K562 (cell line): ENCODE data around the gene ADAMTS14. TPM values are rescaled to one million over a fixed set of nuclear protein-coding genes. Genes with fewer than 3 reads are reported as not detected.

Experiments used
- CREM ChIP-seq: IDR thresholded peaks from 2 replicates; pipeline ENCODE4 v1.6.1; 2014; ENCODE audit warnings: antibody characterized with exemption, low read depth
- EHMT2 ChIP-seq: fragments of 450-650 bp; IDR thresholded peaks from 2 replicates; pipeline ENCODE4 v1.6.1; 2018; ENCODE audit warnings: antibody characterized with exemption
- FOXJ3 ChIP-seq: sonication (generic); formaldehyde crosslinking; IDR thresholded peaks from 2 replicates; pipeline ENCODE4 v1.4.0; 2020; ENCODE audit warnings: mild to moderate bottlenecking, missing genetic modification reagents
- MYNN ChIP-seq, 2 experiments: sonication (generic); formaldehyde crosslinking in 1 of 2; IDR thresholded peaks; 2 replicates each; pipeline versions ENCODE4 v1.5.0 to v1.6.1; 2016 to 2020; ENCODE audit warnings: antibody characterized with exemption in 1 of 2, missing genetic modification reagents in 1 of 2
- NRF1 ChIP-seq, 2 experiments: fragments of 450-650 bp; IDR thresholded peaks in 1 of 2; conservative IDR thresholded peaks in 1 of 2; 2 replicates each; pipeline ENCODE4 v1.6.1; 2014; ENCODE audit warnings: mild to moderate bottlenecking in 2 of 2
- RAD51 ChIP-seq: fragments of 450-650 bp; IDR thresholded peaks from 2 replicates; pipeline ENCODE4 v1.7.1; 2016; ENCODE audit warnings: low read depth, mild to moderate bottlenecking, borderline replicate concordance
- RBFOX2 ChIP-seq: fragments of 200-400 bp; formaldehyde crosslinking; IDR thresholded peaks from 2 replicates; pipeline ENCODE4 v1.6.1; 2017; ENCODE audit warnings: low read depth, mild to moderate bottlenecking, low read length, moderate library complexity
- SP1 ChIP-seq: sonication (generic); formaldehyde crosslinking; IDR thresholded peaks from 2 replicates; pipeline ENCODE4 v1.8.1; 2022; ENCODE audit warnings: mild to moderate bottlenecking, missing genetic modification reagents
- ZKSCAN3 ChIP-seq: fragments of 250-450 bp; sonication (Bioruptor Pico); IDR thresholded peaks from 2 replicates; pipeline ENCODE4 v1.4.0; 2020
- ZNF121 ChIP-seq: sonication (generic); formaldehyde crosslinking; conservative IDR thresholded peaks from 2 replicates; pipeline ENCODE4 v1.8.0; 2022; ENCODE audit warnings: missing genetic modification reagents
- ZNF76 ChIP-seq: fragments of 250-450 bp; sonication (Bioruptor Pico); IDR thresholded peaks from 2 replicates; pipeline ENCODE4 v1.4.0; 2020; ENCODE audit warnings: mild to moderate bottlenecking, moderate library complexity, borderline replicate concordance
- polyA plus RNA-seq, 8 experiments: library from polyadenylated mRNA; depleted of rRNA in 4 of 8; stranded (reverse) in 5 of 8; unstranded in 3 of 8; fragments of >200 nt; fragmentation: Nextera tagmentation in 2 of 8; fragmentation: Illumina TruSeq in 1 of 8; extraction: Ambion mirVana in 2 of 8; extraction: Trizol in 1 of 8; gene quantifications; 2 replicates each; pipeline versions ENCODE4 v1.2.1 to v1.2.3, GENCODE V29; 2011 to 2014; ENCODE audit warnings: inconsistent platforms in 1 of 8, missing spikeins in 1 of 8
- total RNA-seq, 7 experiments: library from RNA; depleted of rRNA in 6 of 7; stranded (reverse); fragments of >200 nt in 6 of 7; fragmentation: Illumina TruSeq in 2 of 7; extraction: Trizol in 2 of 7; gene quantifications; 2 replicates each; pipeline versions ENCODE4 v1.2.1 to v1.2.3, GENCODE V29; 2011 to 2021; ENCODE audit warnings: low replicate concordance in 1 of 7
- TF ChIP-seq, protein P1 (sequence below): fragments of 450-650 bp; IDR thresholded peaks from 2 replicates; pipeline ENCODE4 v1.6.1; 2016; ENCODE audit warnings: mild to moderate bottlenecking
- TF ChIP-seq, protein P2 (sequence below): fragments of 200-800 bp; sonication (Bioruptor generic); IDR thresholded peaks from 2 replicates; pipeline ENCODE4 v1.6.1; 2017; ENCODE audit warnings: missing genetic modification characterization, missing compliant biosample characterization
- TF ChIP-seq, protein P3 (sequence below): IDR thresholded peaks from 3 replicates; pipeline ENCODE4 v1.6.1; 2011; ENCODE audit warnings: borderline replicate concordance, mild to moderate bottlenecking, moderate library complexity; ENCODE audit not compliant: insufficient read length; ENCODE audit errors: extremely low read depth
- TF ChIP-seq, protein P4 (sequence below): fragments of 250-450 bp; sonication (Bioruptor Pico); IDR thresholded peaks from 2 replicates; pipeline ENCODE4 v1.8.0; 2021; ENCODE audit warnings: moderate library complexity, mild to moderate bottlenecking, inconsistent platforms
- TF ChIP-seq, protein P5 (sequence below): fragments of 450-650 bp; IDR thresholded peaks from 2 replicates; pipeline ENCODE4 v1.6.1; 2016
- TF ChIP-seq, protein P6 (sequence below): sonication (generic); formaldehyde crosslinking; IDR thresholded peaks from 2 replicates; pipeline ENCODE4 v1.8.0; 2023; ENCODE audit warnings: mild to moderate bottlenecking, missing genetic modification reagents

Gene ADAMTS14
- total and polyA plus RNA-seq, 9 of the 15 experiments (the other 6 are each of a cell fraction or from before 2014, with no cell fraction given), result 0.04 to 37.4 (median 15.9) TPM

DNA sequence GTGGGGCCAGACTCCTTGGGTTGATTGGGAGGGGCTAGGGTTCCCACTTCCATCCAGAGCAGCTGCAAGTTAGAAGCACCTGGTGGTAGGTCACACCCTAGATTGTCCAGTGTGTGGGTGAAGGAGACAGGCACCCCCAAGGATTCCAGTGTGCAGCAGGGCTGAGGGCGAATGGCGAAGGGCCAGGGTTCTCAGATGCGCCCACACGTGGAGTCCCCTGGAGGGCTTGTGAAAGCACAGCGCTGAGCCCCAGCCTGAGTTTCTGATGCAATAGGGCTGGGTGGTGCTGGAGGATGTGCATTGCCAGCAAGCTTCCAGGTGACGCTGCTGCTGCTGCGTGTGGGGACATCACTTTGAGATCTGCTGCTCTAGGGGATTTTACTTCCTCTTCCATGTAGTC is 87.5 kb downstream of the ADAMTS14 start (continued):
- TF ChIP-seq, protein P1, sequence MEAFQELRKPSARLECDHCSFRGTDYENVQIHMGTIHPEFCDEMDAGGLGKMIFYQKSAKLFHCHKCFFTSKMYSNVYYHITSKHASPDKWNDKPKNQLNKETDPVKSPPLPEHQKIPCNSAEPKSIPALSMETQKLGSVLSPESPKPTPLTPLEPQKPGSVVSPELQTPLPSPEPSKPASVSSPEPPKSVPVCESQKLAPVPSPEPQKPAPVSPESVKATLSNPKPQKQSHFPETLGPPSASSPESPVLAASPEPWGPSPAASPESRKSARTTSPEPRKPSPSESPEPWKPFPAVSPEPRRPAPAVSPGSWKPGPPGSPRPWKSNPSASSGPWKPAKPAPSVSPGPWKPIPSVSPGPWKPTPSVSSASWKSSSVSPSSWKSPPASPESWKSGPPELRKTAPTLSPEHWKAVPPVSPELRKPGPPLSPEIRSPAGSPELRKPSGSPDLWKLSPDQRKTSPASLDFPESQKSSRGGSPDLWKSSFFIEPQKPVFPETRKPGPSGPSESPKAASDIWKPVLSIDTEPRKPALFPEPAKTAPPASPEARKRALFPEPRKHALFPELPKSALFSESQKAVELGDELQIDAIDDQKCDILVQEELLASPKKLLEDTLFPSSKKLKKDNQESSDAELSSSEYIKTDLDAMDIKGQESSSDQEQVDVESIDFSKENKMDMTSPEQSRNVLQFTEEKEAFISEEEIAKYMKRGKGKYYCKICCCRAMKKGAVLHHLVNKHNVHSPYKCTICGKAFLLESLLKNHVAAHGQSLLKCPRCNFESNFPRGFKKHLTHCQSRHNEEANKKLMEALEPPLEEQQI, result no peak
- no peak for TF ChIP-seq SP1 (CRISPR knock-in tag)
- TF ChIP-seq, protein P2, sequence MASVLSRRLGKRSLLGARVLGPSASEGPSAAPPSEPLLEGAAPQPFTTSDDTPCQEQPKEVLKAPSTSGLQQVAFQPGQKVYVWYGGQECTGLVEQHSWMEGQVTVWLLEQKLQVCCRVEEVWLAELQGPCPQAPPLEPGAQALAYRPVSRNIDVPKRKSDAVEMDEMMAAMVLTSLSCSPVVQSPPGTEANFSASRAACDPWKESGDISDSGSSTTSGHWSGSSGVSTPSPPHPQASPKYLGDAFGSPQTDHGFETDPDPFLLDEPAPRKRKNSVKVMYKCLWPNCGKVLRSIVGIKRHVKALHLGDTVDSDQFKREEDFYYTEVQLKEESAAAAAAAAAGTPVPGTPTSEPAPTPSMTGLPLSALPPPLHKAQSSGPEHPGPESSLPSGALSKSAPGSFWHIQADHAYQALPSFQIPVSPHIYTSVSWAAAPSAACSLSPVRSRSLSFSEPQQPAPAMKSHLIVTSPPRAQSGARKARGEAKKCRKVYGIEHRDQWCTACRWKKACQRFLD, result no peak
- peak in 1 of 2 experiments; percentile 45; a peak in 1 of 4 replicates for TF ChIP-seq NRF1 (conservative IDR thresholded peaks at IDR 0.05 in 1 of 2, IDR thresholded peaks at IDR 0.05 in 1 of 2)
- TF ChIP-seq RAD51, result no peak
- TF ChIP-seq, protein P3, sequence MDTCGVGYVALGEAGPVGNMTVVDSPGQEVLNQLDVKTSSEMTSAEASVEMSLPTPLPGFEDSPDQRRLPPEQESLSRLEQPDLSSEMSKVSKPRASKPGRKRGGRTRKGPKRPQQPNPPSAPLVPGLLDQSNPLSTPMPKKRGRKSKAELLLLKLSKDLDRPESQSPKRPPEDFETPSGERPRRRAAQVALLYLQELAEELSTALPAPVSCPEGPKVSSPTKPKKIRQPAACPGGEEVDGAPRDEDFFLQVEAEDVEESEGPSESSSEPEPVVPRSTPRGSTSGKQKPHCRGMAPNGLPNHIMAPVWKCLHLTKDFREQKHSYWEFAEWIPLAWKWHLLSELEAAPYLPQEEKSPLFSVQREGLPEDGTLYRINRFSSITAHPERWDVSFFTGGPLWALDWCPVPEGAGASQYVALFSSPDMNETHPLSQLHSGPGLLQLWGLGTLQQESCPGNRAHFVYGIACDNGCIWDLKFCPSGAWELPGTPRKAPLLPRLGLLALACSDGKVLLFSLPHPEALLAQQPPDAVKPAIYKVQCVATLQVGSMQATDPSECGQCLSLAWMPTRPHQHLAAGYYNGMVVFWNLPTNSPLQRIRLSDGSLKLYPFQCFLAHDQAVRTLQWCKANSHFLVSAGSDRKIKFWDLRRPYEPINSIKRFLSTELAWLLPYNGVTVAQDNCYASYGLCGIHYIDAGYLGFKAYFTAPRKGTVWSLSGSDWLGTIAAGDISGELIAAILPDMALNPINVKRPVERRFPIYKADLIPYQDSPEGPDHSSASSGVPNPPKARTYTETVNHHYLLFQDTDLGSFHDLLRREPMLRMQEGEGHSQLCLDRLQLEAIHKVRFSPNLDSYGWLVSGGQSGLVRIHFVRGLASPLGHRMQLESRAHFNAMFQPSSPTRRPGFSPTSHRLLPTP, result no peak
- TF ChIP-seq ZNF76 (CRISPR knock-in tag), result no peak
- TF ChIP-seq CREM, result no peak
- TF ChIP-seq, protein P4, sequence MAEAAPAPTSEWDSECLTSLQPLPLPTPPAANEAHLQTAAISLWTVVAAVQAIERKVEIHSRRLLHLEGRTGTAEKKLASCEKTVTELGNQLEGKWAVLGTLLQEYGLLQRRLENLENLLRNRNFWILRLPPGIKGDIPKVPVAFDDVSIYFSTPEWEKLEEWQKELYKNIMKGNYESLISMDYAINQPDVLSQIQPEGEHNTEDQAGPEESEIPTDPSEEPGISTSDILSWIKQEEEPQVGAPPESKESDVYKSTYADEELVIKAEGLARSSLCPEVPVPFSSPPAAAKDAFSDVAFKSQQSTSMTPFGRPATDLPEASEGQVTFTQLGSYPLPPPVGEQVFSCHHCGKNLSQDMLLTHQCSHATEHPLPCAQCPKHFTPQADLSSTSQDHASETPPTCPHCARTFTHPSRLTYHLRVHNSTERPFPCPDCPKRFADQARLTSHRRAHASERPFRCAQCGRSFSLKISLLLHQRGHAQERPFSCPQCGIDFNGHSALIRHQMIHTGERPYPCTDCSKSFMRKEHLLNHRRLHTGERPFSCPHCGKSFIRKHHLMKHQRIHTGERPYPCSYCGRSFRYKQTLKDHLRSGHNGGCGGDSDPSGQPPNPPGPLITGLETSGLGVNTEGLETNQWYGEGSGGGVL (CRISPR knock-in tag), result no peak
- no peak for TF ChIP-seq ZKSCAN3 (CRISPR knock-in tag)
- TF ChIP-seq, protein P5, sequence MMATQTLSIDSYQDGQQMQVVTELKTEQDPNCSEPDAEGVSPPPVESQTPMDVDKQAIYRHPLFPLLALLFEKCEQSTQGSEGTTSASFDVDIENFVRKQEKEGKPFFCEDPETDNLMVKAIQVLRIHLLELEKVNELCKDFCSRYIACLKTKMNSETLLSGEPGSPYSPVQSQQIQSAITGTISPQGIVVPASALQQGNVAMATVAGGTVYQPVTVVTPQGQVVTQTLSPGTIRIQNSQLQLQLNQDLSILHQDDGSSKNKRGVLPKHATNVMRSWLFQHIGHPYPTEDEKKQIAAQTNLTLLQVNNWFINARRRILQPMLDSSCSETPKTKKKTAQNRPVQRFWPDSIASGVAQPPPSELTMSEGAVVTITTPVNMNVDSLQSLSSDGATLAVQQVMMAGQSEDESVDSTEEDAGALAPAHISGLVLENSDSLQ, result no peak
- no peak for TF ChIP-seq FOXJ3 (CRISPR knock-in tag)
- TF ChIP-seq ZNF121, result no peak
- TF ChIP-seq RBFOX2, result peak; percentile 48
- TF ChIP-seq MYNN (IDR thresholded peaks at IDR 0.05), result no peak
- TF ChIP-seq MYNN (CRISPR knock-in tag; IDR thresholded peaks at IDR 0.05), result no peak
- no peak for TF ChIP-seq EHMT2
- TF ChIP-seq, protein P6, sequence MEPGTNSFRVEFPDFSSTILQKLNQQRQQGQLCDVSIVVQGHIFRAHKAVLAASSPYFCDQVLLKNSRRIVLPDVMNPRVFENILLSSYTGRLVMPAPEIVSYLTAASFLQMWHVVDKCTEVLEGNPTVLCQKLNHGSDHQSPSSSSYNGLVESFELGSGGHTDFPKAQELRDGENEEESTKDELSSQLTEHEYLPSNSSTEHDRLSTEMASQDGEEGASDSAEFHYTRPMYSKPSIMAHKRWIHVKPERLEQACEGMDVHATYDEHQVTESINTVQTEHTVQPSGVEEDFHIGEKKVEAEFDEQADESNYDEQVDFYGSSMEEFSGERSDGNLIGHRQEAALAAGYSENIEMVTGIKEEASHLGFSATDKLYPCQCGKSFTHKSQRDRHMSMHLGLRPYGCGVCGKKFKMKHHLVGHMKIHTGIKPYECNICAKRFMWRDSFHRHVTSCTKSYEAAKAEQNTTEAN (CRISPR knock-in tag), result no peak
